Ovary (tissue), 3 donors: ENCODE measurements around the gene PSMB10.

Experiments
- POLR2A ChIP-seq: fragments of 450-650 bp; IDR thresholded peaks from one replicate; pipeline ENCODE4 v1.6.1; 2017; ENCODE audit warnings: antibody characterized with exemption, mild to moderate bottlenecking, moderate library complexity
- TF ChIP-seq, protein P1 (sequence below), 3 donors: fragments of 450-650 bp in 2 of 3; fragments of 200-600 bp in 1 of 3; IDR thresholded peaks; one replicate each; pipeline versions ENCODE4 v1.5.1 to v1.8.0; 2016 to 2022; ENCODE audit warnings: antibody characterized with exemption in 3 of 3, mild to moderate bottlenecking in 1 of 3
- donor health status: DM: no; HTN: no; CAD: no.

DNA sequence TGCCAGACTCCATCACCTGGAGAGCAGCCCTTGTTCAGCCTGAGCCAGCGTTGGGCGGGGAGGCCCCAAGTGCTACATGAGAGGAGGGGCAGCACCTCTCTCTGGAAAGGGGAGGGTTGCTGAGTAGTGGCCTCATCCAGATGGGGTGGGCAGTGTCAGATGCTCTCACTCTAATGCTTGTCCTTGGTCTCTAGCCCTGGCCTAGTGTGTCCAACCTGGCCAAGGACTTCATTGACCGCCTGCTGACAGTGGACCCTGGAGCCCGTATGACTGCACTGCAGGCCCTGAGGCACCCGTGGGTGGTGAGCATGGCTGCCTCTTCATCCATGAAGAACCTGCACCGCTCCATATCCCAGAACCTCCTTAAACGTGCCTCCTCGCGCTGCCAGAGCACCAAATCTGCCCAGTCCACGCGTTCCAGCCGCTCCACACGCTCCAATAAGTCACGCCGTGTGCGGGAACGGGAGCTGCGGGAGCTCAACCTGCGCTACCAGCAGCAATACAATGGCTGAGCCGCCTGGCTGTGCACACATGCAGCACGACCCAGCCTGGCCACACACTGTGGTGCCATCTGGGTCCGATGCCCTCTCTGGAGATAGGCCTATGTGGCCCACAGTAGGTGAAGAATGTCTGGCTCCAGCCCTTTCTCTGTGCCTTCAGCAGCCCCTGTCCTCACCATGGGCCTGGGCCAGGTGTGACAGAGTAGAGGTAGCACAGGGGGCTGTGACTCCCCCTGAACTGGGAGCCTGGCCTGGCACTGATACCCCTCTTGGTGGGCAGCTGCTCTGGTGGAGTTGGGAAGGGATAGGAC, 9.3 kb downstream of the PSMB10 start:
- no peak for TF ChIP-seq POLR2A
- TF ChIP-seq, protein P1, sequence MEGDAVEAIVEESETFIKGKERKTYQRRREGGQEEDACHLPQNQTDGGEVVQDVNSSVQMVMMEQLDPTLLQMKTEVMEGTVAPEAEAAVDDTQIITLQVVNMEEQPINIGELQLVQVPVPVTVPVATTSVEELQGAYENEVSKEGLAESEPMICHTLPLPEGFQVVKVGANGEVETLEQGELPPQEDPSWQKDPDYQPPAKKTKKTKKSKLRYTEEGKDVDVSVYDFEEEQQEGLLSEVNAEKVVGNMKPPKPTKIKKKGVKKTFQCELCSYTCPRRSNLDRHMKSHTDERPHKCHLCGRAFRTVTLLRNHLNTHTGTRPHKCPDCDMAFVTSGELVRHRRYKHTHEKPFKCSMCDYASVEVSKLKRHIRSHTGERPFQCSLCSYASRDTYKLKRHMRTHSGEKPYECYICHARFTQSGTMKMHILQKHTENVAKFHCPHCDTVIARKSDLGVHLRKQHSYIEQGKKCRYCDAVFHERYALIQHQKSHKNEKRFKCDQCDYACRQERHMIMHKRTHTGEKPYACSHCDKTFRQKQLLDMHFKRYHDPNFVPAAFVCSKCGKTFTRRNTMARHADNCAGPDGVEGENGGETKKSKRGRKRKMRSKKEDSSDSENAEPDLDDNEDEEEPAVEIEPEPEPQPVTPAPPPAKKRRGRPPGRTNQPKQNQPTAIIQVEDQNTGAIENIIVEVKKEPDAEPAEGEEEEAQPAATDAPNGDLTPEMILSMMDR (IDR thresholded peaks at IDR 0.05), result no peak
